ENCODE data around the gene BABAM1.

DNA sequence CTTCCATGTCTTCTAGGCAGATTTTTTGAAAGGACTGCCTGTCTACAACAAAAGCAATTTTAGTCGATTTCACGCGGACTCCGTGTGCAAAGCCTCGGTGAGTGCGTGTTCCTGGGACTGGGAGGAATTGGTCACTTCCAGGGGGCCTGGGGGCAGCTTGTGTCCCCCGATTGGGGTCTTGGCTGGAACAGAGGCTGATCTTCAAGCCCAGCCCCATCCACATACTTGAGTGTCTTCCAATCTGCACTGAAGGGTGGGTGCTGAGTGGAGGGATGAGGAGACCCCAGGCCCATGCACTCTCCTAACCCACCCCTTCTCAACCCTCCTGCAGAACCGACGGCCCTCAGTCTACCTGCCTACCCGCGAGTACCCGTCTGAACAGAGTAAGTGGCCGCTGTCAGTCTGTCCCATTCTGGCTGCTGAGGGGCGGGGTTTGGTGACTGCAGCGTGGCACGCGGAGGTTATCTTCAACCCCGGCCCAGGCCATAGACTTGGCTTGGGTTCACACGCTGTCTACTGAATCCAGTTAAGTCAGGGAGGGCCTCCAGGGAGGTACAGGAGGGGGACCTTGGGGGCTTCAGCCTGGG is 46.9 kb downstream of the BABAM1 start:
- TF ChIP-seq SP1 (IDR thresholded peaks at IDR 0.05; ENCODE audit: low read depth) (no peak), EZH2 (IDR thresholded peaks at IDR 0.05) (no peak), POLR2AphosphoS5 (IDR thresholded peaks at IDR 0.05; ENCODE audit: low read depth, low read length) (no peak), ZFX (IDR thresholded peaks at IDR 0.05) (no peak), YY1 (IDR thresholded peaks at IDR 0.05; ENCODE audit: extremely low read depth, insufficient replicate concordance, low read depth, low read length) (no peak), CEBPB (IDR thresholded peaks at IDR 0.05; ENCODE audit: low read depth) (no peak), POLR2A (IDR thresholded peaks at IDR 0.05; ENCODE audit: borderline replicate concordance, extremely low read depth, insufficient read depth, insufficient read length) (no peak), SIN3A (IDR thresholded peaks at IDR 0.05; ENCODE audit: low read depth) (no peak), TCF7L2 (IDR thresholded peaks at IDR 0.05; ENCODE audit: borderline replicate concordance, extremely low read depth, insufficient read depth, insufficient read length) (no peak), EZH2phosphoT487 (IDR thresholded peaks at IDR 0.05; ENCODE audit: borderline replicate concordance) (no peak), JUND (IDR thresholded peaks at IDR 0.05) (no peak)
- TF ChIP-seq, protein P1, sequence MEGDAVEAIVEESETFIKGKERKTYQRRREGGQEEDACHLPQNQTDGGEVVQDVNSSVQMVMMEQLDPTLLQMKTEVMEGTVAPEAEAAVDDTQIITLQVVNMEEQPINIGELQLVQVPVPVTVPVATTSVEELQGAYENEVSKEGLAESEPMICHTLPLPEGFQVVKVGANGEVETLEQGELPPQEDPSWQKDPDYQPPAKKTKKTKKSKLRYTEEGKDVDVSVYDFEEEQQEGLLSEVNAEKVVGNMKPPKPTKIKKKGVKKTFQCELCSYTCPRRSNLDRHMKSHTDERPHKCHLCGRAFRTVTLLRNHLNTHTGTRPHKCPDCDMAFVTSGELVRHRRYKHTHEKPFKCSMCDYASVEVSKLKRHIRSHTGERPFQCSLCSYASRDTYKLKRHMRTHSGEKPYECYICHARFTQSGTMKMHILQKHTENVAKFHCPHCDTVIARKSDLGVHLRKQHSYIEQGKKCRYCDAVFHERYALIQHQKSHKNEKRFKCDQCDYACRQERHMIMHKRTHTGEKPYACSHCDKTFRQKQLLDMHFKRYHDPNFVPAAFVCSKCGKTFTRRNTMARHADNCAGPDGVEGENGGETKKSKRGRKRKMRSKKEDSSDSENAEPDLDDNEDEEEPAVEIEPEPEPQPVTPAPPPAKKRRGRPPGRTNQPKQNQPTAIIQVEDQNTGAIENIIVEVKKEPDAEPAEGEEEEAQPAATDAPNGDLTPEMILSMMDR (IDR thresholded peaks at IDR 0.05 in 2 of 3, conservative IDR thresholded peaks at IDR 0.05 in 1 of 3; ENCODE audit: borderline replicate concordance in 1 of 3, insufficient read depth in 1 of 3, low read depth in 2 of 3, low read length in 2 of 3) = no peak
- TF ChIP-seq, protein P2, sequence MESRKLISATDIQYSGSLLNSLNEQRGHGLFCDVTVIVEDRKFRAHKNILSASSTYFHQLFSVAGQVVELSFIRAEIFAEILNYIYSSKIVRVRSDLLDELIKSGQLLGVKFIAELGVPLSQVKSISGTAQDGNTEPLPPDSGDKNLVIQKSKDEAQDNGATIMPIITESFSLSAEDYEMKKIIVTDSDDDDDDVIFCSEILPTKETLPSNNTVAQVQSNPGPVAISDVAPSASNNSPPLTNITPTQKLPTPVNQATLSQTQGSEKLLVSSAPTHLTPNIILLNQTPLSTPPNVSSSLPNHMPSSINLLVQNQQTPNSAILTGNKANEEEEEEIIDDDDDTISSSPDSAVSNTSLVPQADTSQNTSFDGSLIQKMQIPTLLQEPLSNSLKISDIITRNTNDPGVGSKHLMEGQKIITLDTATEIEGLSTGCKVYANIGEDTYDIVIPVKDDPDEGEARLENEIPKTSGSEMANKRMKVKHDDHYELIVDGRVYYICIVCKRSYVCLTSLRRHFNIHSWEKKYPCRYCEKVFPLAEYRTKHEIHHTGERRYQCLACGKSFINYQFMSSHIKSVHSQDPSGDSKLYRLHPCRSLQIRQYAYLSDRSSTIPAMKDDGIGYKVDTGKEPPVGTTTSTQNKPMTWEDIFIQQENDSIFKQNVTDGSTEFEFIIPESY (IDR thresholded peaks at IDR 0.05; ENCODE audit: extremely low read depth, insufficient replicate concordance, low read length) = no peak
